Activated B cell treated with CpG ODN at 0.5 μM for 24 hours (primary cell): ENCODE data around the gene TMEM170A. TPM values are rescaled to one million over a fixed set of nuclear protein-coding genes. Genes with fewer than 3 reads are reported as not detected.
A peak's percentile ranks its signal among the peaks of the same experiment; 100 is the strongest.

Source experiments
- ATAC-seq: fragments of 200-7000 bp; cut with Tn5 transposase; one replicate; pipeline ENCODE4 v1.10.0; 2021; ENCODE audit warnings: low read depth, mild to moderate bottlenecking, moderate library complexity
- CTCF ChIA-PET: fragments of 350-600 bp; sonication (Branson Sonifier 250); formaldehyde crosslinking; loops from one replicate; lab custom pipeline; 2021; ENCODE audit warnings: antibody characterized with exemption; lab: Charles Lee
- POLR2A ChIA-PET: fragments of 350-600 bp; sonication (Branson Sonifier 250); formaldehyde crosslinking; loops from one replicate; lab custom pipeline; 2021; ENCODE audit warnings: antibody characterized with exemption; lab: Charles Lee
- DNase-seq: peaks from one replicate; pipeline ENCODE4 v3.0.0; 2022
- H3K27ac Mint-ChIP-seq: one replicate; pipeline ENCODE4 v1.8.0; 2020; ENCODE audit warnings: mixed read lengths
- H3K27me3 Mint-ChIP-seq: one replicate; pipeline ENCODE4 v1.8.0; 2021; ENCODE audit warnings: mixed read lengths
- H3K36me3 Mint-ChIP-seq: one replicate; pipeline ENCODE4 v1.8.0; 2021; ENCODE audit warnings: low read depth, mixed read lengths
- H3K4me1 Mint-ChIP-seq: one replicate; pipeline ENCODE4 v1.8.0; 2021; ENCODE audit warnings: mixed read lengths
- H3K4me3 Mint-ChIP-seq: one replicate; pipeline ENCODE4 v1.8.0; 2020; ENCODE audit warnings: mild to moderate bottlenecking, mixed read lengths
- H3K9me3 Mint-ChIP-seq: one replicate; pipeline ENCODE4 v1.8.0; 2020; ENCODE audit warnings: mixed read lengths
- CTCF ChIP-seq: fragments of 200-600 bp; IDR thresholded peaks from one replicate; pipeline ENCODE4 v1.8.0; 2022; ENCODE audit warnings: antibody characterized with exemption, mild to moderate bottlenecking
- intact Hi-C: fragments of 100-400 bp; cut with micrococcal nuclease; formaldehyde crosslinking; loops from one replicate; pipeline ENCODE4 v1.15.1; 2024
- total RNA-seq: library from RNA; stranded (reverse); gene quantifications from 2 replicates; pipeline ENCODE4 v1.2.3, GENCODE V29; 2022

TMEM170A gene
- total RNA-seq, 1 donor from 2014 or later = 28.3 TPM

GRCh38 chr16:75413951-75414350 is 50.5 kb downstream of the TMEM170A start:
- Mint-ChIP-seq H3K9me3 (no peaks in the 10 kb centered on the region), H3K4me3 (no peak overlapping the region), H3K27ac (no peak overlapping the region), H3K36me3 (peaks cover 32% of the 10 kb centered on the region), H3K27me3 (no peaks in the 10 kb centered on the region), H3K4me1 (peaks cover 4% of the 10 kb centered on the region)
- intact Hi-C loops = no loop called here
- POLR2A ChIA-PET = no interaction called here
- no peak for DNase-seq
- CTCF ChIA-PET = interaction anchor here (1.5 kb wide), 1 partner anchor 26 kb away, joined by 3 read pairs; no protein-coding TSS in a partner anchor
- no peak for TF ChIP-seq CTCF
- no peak for ATAC-seq

- CTCF ChIA-PET = interaction anchor here (0.6 to 1.6 kb wide), 2 partner anchors 64 to 173 kb away, joined by 3 to 9 read pairs; no protein-coding TSS in a partner anchor
- TF ChIP-seq CTCF = no peak
- no peak overlapping the region for H3K4me3 Mint-ChIP-seq
These were observed 57.5 kb downstream of the TMEM170A start for GRCh38 chr16:75406943-75407342.

GRCh38 chr16:75402821-75403475 is 61.5 kb downstream of the TMEM170A start:
- no peak overlapping the region for H3K27ac Mint-ChIP-seq

More at GRCh38 chr16:75406943-75407342, 57.5 kb downstream of the TMEM170A start:
- POLR2A ChIA-PET = interaction anchor here (0.7 kb wide), 1 partner anchor 303 kb away, joined by 4 read pairs; no protein-coding TSS in a partner anchor
- no peak overlapping the region for H3K27ac Mint-ChIP-seq
- intact Hi-C loops = no loop called here
- H3K9me3 Mint-ChIP-seq = no peaks in the 10 kb centered on the region
- DNase-seq (no peak), ATAC-seq (no peak)
- peaks cover 40% of the 10 kb centered on the region for H3K36me3 Mint-ChIP-seq
- no peaks in the 10 kb centered on the region for H3K27me3 Mint-ChIP-seq
- no peaks in the 10 kb centered on the region for H3K4me1 Mint-ChIP-seq

GRCh38 chr16:75402159-75402820 is 62.2 kb downstream of the TMEM170A start:
- H3K9me3 Mint-ChIP-seq = no peaks in the 10 kb centered on the region
- POLR2A ChIA-PET = no interaction called here
- no peaks in the 10 kb centered on the region for H3K27me3 Mint-ChIP-seq
- intact Hi-C loops = loop anchor here (2.0 kb wide), 2 partner anchors 15 to 19 kb away; no protein-coding TSS in a partner anchor
- TF ChIP-seq CTCF = no peak
- no peak overlapping the region for H3K4me3 Mint-ChIP-seq
- CTCF ChIA-PET = interaction anchor here (1.4 to 3.5 kb wide), 4 partner anchors 17 to 362 kb away, joined by 3 to 32 read pairs (median 11); no protein-coding TSS in a partner anchor
- peaks cover 22% of the 10 kb centered on the region for H3K36me3 Mint-ChIP-seq
- no peak overlapping the region for H3K27ac Mint-ChIP-seq
- DNase-seq (no peak), ATAC-seq (no peak)
- no peaks in the 10 kb centered on the region for H3K4me1 Mint-ChIP-seq

More at GRCh38 chr16:75402821-75403475, 61.5 kb downstream of the TMEM170A start:
- intact Hi-C loops = loop anchor here (1.0 to 2.0 kb wide), 5 partner anchors 16 to 361 kb away; no protein-coding TSS in a partner anchor
- ATAC-seq = peak; percentile 50
- no peaks in the 10 kb centered on the region for H3K9me3 Mint-ChIP-seq
- H3K4me1 Mint-ChIP-seq = no peaks in the 10 kb centered on the region
- peak; percentile 60 for TF ChIP-seq CTCF
- DNase-seq = no peak
- H3K4me3 Mint-ChIP-seq = no peak overlapping the region
- CTCF ChIA-PET = interaction anchor here (1.0 to 3.5 kb wide), 5 partner anchors 18 to 389 kb away, joined by 3 to 32 read pairs (median 8); no protein-coding TSS in a partner anchor
- peaks cover 24% of the 10 kb centered on the region for H3K36me3 Mint-ChIP-seq
- POLR2A ChIA-PET = no interaction called here
- H3K27me3 Mint-ChIP-seq = no peaks in the 10 kb centered on the region

GRCh38 chr16:75401691-75402090 is 62.8 kb downstream of the TMEM170A start:
- no peak for ATAC-seq
- TF ChIP-seq CTCF = no peak

More at GRCh38 chr16:75401691-75402090, 62.8 kb downstream of the TMEM170A start:
- H3K27ac Mint-ChIP-seq = no peak overlapping the region
- CTCF ChIA-PET = interaction anchor here (0.8 to 3.5 kb wide), 6 partner anchors 12 to 362 kb away, joined by 3 to 32 read pairs (median 8); no protein-coding TSS in a partner anchor
- no peaks in the 10 kb centered on the region for H3K9me3 Mint-ChIP-seq
- no peaks in the 10 kb centered on the region for H3K4me1 Mint-ChIP-seq
- POLR2A ChIA-PET = no interaction called here
- no peaks in the 10 kb centered on the region for H3K27me3 Mint-ChIP-seq
- intact Hi-C loops = loop anchor here (2.0 kb wide), 2 partner anchors 15 to 19 kb away; no protein-coding TSS in a partner anchor
- no peak overlapping the region for H3K4me3 Mint-ChIP-seq
- peaks cover 17% of the 10 kb centered on the region for H3K36me3 Mint-ChIP-seq
- no peak for DNase-seq
